Spleen (tissue), 11 donors: ENCODE data around the gene CCDC82. TPM values are rescaled to one million over a fixed set of nuclear protein-coding genes. Genes with fewer than 3 reads are reported as not detected.

Experiments used
- DNase-seq: peaks from one replicate; pipeline ENCODE4 v3.0.0-alpha.2; 2020
- H3K27ac ChIP-seq, 8 donors: fragments of 200-600 bp; sonication (generic) in 7 of 8; 1 replicate in 4 of 8; 2 replicates in 4 of 8; pipeline versions ENCODE4 v1.5.0 to v1.8.0; 2016 to 2021; ENCODE audit warnings: inconsistent platforms in 4 of 8, mild to moderate bottlenecking in 4 of 8, moderate library complexity in 1 of 8
- H3K27me3 ChIP-seq, 7 donors: fragments of 200-600 bp; sonication (generic) in 6 of 7; replicated peaks in 1 of 7; 1 replicate in 4 of 7; 2 replicates in 3 of 7; pipeline versions ENCODE4 v1.5.0 to v1.8.0; 2016 to 2021; ENCODE audit warnings: inconsistent platforms in 3 of 7, mild to moderate bottlenecking in 1 of 7
- H3K36me3 ChIP-seq, 6 donors: fragments of 200-600 bp; sonication (generic) in 5 of 6; 1 replicate in 4 of 6; 2 replicates in 2 of 6; pipeline versions ENCODE4 v1.5.0 to v1.8.0; 2016 to 2021; ENCODE audit warnings: inconsistent platforms in 2 of 6
- H3K4me1 ChIP-seq, 6 donors: fragments of 200-600 bp; sonication (generic) in 5 of 6; 1 replicate in 3 of 6; 2 replicates in 3 of 6; pipeline versions ENCODE4 v1.5.0 to v1.8.0; 2016 to 2021; ENCODE audit warnings: inconsistent platforms in 3 of 6
- H3K4me3 ChIP-seq, 8 donors: fragments of 200-600 bp; sonication (generic) in 7 of 8; 1 replicate in 4 of 8; 2 replicates in 4 of 8; pipeline versions ENCODE4 v1.5.0 to v1.8.0; 2016 to 2021; ENCODE audit warnings: inconsistent platforms in 4 of 8, mild to moderate bottlenecking in 4 of 8, moderate library complexity in 2 of 8
- H3K9me3 ChIP-seq, 8 donors: fragments of 200-600 bp; sonication (generic) in 7 of 8; 1 replicate in 4 of 8; 2 replicates in 4 of 8; pipeline versions ENCODE4 v1.5.0 to v1.8.0; 2016 to 2021; ENCODE audit warnings: inconsistent platforms in 4 of 8
- CTCF ChIP-seq, 11 experiments: fragments of 200-600 bp in 7 of 11; fragments of 450-650 bp in 4 of 11; sonication (generic) in 4 of 11; IDR thresholded peaks in 8 of 11; conservative IDR thresholded peaks in 3 of 11; 1 replicate in 7 of 11; 2 replicates in 4 of 11; pipeline versions ENCODE4 v1.4.0 to v1.8.0; 2016 to 2021; ENCODE audit warnings: antibody characterized with exemption in 11 of 11, inconsistent platforms in 4 of 11, mild to moderate bottlenecking in 1 of 11
- POLR2A ChIP-seq, 3 donors: fragments of 450-650 bp; IDR thresholded peaks; one replicate each; pipeline ENCODE4 v1.5.1; 2017; ENCODE audit warnings: antibody characterized with exemption in 3 of 3, mild to moderate bottlenecking in 1 of 3
- POLR2AphosphoS5 ChIP-seq, 3 donors: sonication (generic); formaldehyde crosslinking; IDR thresholded peaks; one replicate each; pipeline ENCODE4 v1.5.1; 2017; ENCODE audit warnings: antibody characterized with exemption in 3 of 3
- WGBS, 5 donors: extraction: QIAGEN DNeasy Blood & Tissue Kit in 3 of 5; methylation state at CpG; one replicate each; pipeline versions ENCODE4 v1.1.5 to v1.1.7; 2013 to 2018; 5-methylcytosine and 5-hydroxymethylcytosine counted together
- intact Hi-C: fragments of 100-400 bp; cut with DNase I; formaldehyde crosslinking; loops from one replicate; pipeline ENCODE4 v1.15.0; 2023; ENCODE audit warnings: low total_unique reads
- polyA plus RNA-seq, 3 donors: library from polyadenylated mRNA; stranded (reverse); fragments of 200-250 nt; gene quantifications; one replicate each; pipeline ENCODE4 v1.2.1, GENCODE V29; 2013
- total RNA-seq, 7 donors: library from RNA; depleted of rRNA in 3 of 7; stranded (reverse); fragments of >200 nt in 3 of 7; fragmentation: NEBNext Ultra II Directional in 4 of 7; extraction: Animal tissue kit (Norgen Biotek cat#: 25700) in 4 of 7; gene quantifications; one replicate each; pipeline versions ENCODE4 v1.1.0 to v1.2.1, GENCODE V29; 2016 to 2021
- donor health status: healthy with polysubstance abuse.
- donor health status: DM: no; HTN: no; CAD: no; lungs with moderate emphysema.
- donor health status: DM: no; HTN: no; CAD: no.
- donor health status: Bipolar disorder and iron deficiency.
- donor health status: healthy.
- donor health status: DM: no; HTN: no; CAD: no.
- donor health status: DM: yes; HTN: yes; CAD: no.

Gene CCDC82
- total and polyA plus RNA-seq, 10 donors = 21.4 to 59.8 (median 37.6) TPM

- peak overlapping the region in 1 of 8 donors; percentile 18 for H3K27ac ChIP-seq
- TF ChIP-seq CTCF (IDR thresholded peaks at IDR 0.05 in 8 of 11, conservative IDR thresholded peaks at IDR 0.05 in 3 of 11) = no peak
- no peak for TF ChIP-seq POLR2A (IDR thresholded peaks at IDR 0.05)
- no peak for TF ChIP-seq POLR2AphosphoS5 (IDR thresholded peaks at IDR 0.05)
- H3K4me3 ChIP-seq = no peak overlapping the region
- WGBS, 5 donors = 91 to 97% (median 94%) methylated on average over 4 of the region's 4 CpGs
- peaks cover 14 to 91% (median 48%) of the 10 kb centered on the region in 6 donors for H3K4me1 ChIP-seq
- DNase-seq = no peak
- no peaks in the 10 kb centered on the region for H3K9me3 ChIP-seq
- H3K27me3 ChIP-seq = no peaks in the 10 kb centered on the region
- peaks cover 0 to 12% (median 0%) of the 10 kb centered on the region in 6 donors for H3K36me3 ChIP-seq
- intact Hi-C loops = loop anchor here (10.0 kb wide), 1 partner anchor 56 kb away; no protein-coding TSS in a partner anchor
Measured at GRCh38 chr11:96330511-96330859, 59.2 kb downstream of the CCDC82 start.

GRCh38 chr11:96329855-96330510 lies 59.7 kb downstream of the CCDC82 start:
- peak overlapping the region in 2 of 8 donors; percentile 12 to 22 for H3K27ac ChIP-seq
- TF ChIP-seq CTCF (IDR thresholded peaks at IDR 0.05 in 8 of 11, conservative IDR thresholded peaks at IDR 0.05 in 3 of 11) (no peak), POLR2AphosphoS5 (IDR thresholded peaks at IDR 0.05) (no peak), POLR2A (IDR thresholded peaks at IDR 0.05) (no peak)

GRCh38 chr11:96329419-96329818 lies 60.3 kb downstream of the CCDC82 start:
- Histone ChIP-seq H3K4me3 (no peak overlapping the region), H3K27ac (peak overlapping the region in 2 of 8 donors; percentile 12 to 22), H3K4me1 (peaks cover 14 to 91% (median 44%) of the 10 kb centered on the region in 6 donors), H3K9me3 (no peaks in the 10 kb centered on the region), H3K27me3 (no peaks in the 10 kb centered on the region), H3K36me3 (peaks cover 0 to 1% (median 0%) of the 10 kb centered on the region in 6 donors)
- TF ChIP-seq POLR2A (IDR thresholded peaks at IDR 0.05) (no peak), CTCF (IDR thresholded peaks at IDR 0.05 in 8 of 11, conservative IDR thresholded peaks at IDR 0.05 in 3 of 11) (no peak), POLR2AphosphoS5 (IDR thresholded peaks at IDR 0.05) (no peak)
- 69 to 94% (median 89%) methylated on average over 1 of the region's 1 CpG for WGBS, 5 donors
- no peak for DNase-seq
- intact Hi-C loops = no loop called here

More at GRCh38 chr11:96329855-96330510, 59.7 kb downstream of the CCDC82 start:
- Histone ChIP-seq H3K9me3 (no peaks in the 10 kb centered on the region), H3K4me3 (no peak overlapping the region), H3K27me3 (no peaks in the 10 kb centered on the region), H3K4me1 (peaks cover 14 to 91% (median 44%) of the 10 kb centered on the region in 6 donors), H3K36me3 (peaks cover 0 to 7% (median 0%) of the 10 kb centered on the region in 6 donors)
- DNase-seq = no peak
- intact Hi-C loops = loop anchor here (10.0 kb wide), 1 partner anchor 55 kb away; no protein-coding TSS in a partner anchor
- 86 to 90% (median 88%) methylated on average over 3 of the region's 3 CpGs for WGBS, 5 donors

GRCh38 chr11:96328395-96329010 lies 61.2 kb downstream of the CCDC82 start:
- TF ChIP-seq POLR2AphosphoS5 (IDR thresholded peaks at IDR 0.05) (no peak), POLR2A (IDR thresholded peaks at IDR 0.05) (no peak), CTCF (IDR thresholded peaks at IDR 0.05 in 8 of 11, conservative IDR thresholded peaks at IDR 0.05 in 3 of 11) (no peak)
- intact Hi-C loops = no loop called here
- H3K4me1 ChIP-seq = peaks cover 14 to 84% (median 42%) of the 10 kb centered on the region in 6 donors
- no peaks in the 10 kb centered on the region for H3K9me3 ChIP-seq
- no peak overlapping the region for H3K4me3 ChIP-seq
- no peak for DNase-seq
- 78 to 87% (median 83%) methylated on average over 8 of the region's 8 CpGs for WGBS, 5 donors
- no peaks in the 10 kb centered on the region for H3K27me3 ChIP-seq
- H3K36me3 ChIP-seq = no peaks in the 10 kb centered on the region
- H3K27ac ChIP-seq = peak overlapping the region in 1 of 8 donors; percentile 15
